HG02623 (cell line): ENCODE data around the gene OR14I1.

Experiments used
- ATAC-seq: cut with Tn5 transposase; IDR thresholded peaks from one replicate; pipeline ENCODE4 v1.9.1; 2021; ENCODE audit warnings: moderate library complexity; ENCODE audit not compliant: unreplicated experiment

Gene OR14I1

DNA sequence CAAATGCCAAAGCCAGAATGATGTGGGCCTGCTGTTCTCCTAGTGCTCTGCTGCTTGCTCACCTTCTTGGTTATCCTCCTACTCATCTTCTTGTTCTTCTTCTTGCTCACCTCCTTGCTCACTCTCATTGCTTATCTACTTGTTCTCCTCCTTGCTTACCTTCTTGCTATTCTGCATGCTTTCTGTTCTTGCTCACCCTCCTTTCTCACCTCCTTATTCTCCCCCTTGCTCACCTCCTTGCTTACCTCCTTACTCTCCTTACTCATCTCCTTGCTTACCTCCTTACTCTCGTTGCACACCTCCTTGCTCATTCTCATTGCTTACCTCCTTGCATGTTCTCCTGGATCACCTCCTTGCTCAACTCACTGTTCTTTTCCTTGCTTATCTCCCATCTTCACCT, at the start of gene OR14I1:
TSS of gene OR14I1 (minus strand) at position 53 of the 400 bp plus-strand sequence.
- ATAC-seq = no peak

DNA sequence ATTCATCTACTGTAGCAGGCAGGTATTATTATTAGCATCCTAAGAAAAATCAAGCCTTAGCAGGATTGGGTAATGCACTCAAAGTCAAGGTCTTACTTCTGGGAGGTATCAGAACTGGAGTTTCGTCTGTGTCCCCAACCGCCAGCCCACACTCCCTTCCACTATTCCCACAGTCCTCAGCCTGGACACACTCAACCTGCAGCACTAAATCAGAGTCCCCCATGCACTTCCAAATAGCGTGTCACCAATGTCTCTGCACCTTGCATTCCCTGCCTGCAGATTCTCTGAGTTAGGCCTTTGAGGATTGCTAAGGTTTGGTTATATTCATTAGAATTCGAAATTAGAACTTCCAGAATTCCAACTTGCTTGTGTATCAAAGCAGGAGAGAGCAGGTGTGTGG, 49.1 kb upstream of the OR14I1 start:
- ATAC-seq = no peak

DNA sequence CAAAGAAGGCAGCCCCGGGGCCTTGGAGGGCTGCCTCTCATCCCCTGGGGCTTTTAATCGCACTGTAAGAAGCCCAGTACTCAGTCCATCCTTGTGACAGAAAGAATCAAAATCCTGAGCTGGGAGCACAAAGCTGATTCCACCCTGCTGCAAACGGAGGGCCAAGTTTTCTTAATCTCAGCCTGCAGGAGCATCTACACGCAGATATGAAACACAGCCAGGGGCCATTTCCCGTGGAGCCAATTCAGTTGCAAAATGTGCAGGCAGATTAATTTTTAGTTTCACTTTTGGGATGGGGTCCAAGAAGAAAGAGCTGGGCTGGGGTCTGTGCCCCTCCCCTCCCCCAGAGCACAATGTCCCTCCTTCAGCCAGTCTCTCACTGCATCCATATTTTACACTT, 48.6 kb upstream of the OR14I1 start:
- ATAC-seq = no peak

GRCh38 chr1:248750496-248750895, 47.9 kb upstream of the OR14I1 start:
- ATAC-seq = no peak

DNA sequence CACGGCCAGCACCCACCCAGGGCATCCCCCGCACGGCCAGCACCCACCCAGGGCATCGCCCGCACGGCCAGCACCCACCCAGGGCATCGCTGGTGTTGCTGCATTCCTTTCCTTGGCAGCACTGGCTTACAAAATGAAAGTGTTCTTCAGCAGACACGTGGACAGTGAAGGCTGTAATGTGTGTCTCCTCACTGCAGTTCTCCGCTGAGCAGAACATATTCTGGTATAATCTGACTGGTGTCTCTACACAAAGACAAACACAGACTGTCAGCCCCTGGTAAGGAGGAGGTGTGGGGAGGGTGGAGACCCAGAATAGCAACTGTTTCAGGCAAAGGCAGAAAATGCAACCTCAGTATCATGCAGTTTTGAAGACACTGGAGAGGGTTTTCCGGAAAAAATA, 45.6 kb upstream of the OR14I1 start:
- no peak for ATAC-seq

DNA sequence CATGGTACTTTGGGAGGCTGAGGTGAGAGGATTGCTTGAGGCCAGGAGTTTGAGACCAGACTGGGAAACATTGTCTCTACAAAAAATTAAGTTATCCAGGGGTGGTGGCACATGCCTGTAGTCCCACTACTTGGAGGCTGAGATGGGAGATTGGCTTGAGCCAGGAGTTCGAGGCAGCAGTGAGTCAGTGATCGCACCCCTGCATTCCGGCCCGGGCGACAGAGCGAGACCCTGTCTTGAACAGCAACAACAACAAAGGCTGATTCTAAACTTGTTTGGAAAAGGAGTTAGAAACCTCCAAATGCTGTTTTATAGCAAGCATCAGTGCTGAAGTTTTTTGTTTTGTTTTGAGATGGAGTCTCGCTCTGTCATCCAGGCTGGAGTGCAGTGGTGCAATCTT, 38.3 kb upstream of the OR14I1 start:
- ATAC-seq = no peak

- no peak for ATAC-seq
Measured at GRCh38 chr1:248739572-248740205, 37.1 kb upstream of the OR14I1 start.

DNA sequence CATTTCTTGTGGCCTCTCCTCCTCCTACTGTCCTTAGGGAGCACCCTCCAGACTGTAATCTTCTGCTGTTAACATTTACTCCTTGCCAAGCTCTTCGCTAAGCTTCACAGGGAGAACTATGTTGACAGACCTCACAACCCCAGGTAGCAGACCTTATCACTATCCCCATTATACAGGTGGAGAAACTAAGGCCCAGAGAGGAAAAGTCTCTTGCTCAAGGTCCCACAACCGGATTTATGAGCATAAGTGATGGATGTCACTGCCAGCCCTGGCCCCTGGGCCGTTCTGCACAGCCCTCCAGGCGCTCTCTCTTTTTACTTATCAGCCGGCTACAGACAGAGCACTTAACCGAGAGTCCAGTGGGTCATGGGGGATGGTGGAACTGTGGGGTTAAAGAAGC, 34.9 kb upstream of the OR14I1 start:
- ATAC-seq = no peak

DNA sequence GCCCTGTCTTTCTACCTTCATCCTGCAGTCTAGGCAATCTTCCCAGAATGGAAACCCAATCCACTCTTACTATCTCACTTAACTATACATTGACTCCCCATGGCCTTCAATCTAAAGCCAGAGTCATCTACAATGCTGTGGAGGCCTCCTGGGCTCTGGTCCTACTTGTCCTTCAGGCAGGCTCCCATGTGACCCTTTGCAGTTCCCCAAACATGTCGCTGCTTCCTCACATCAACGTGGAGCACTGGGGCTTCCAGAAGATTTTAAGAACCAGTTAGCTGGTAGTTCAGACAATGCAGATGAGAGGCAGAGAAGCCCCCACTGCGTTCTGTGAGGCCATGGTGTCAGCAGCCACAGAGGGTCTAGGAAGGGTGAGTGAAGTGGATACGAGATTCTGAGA, 34.4 kb upstream of the OR14I1 start:
- no peak for ATAC-seq

GRCh38 chr1:248733566-248733965, 31.0 kb upstream of the OR14I1 start:
- ATAC-seq = no peak

GRCh38 chr1:248730507-248731335, 28.2 kb upstream of the OR14I1 start:
- ATAC-seq = no peak

DNA sequence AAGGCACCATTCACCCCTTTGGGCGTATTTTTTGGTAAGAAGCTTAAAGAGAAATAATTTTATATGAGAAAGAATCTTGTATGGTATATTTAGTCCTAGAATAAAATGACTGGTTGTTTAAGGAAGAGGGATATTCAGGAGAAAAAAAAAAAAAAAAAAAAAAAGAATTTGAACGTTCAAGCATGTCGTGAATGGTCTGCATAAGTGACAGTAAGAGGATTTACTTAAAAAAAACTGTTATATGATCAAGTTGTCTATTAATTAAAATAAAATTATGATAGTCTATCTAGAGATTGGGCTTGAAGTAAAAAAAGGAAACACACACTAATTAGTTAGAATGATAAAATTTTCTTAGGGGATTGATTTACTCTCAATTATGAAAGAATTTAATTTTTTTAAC, 11.7 kb upstream of the OR14I1 start:
- ATAC-seq = no peak

DNA sequence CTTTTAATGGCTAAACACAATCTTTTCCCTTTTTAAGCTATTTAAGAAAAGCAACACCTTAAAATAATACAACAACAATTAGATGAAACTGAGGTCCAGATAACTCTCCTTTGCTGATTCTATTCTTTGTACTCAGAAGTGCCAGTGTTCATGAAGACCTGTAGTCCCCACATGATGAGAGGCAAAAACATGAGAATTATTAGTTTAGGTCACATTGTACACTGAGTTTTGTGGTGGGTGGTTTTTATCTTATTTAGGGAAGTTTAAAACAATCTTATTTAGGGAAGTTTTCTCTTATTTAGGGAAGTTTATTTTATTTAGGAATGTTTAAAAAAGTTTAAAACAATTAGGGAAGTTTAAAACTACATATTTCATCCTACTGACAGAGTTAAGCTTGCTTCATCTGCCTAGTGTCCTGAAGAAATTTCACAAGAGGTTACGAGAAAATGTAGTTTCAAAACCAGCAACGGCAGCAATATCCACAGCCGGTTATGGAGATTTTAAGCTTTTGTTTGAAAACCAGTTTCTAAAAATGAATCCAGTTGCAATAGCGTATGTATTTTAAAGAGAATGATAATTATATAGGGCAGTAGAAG, 7.8 kb upstream of the OR14I1 start:
- no peak for ATAC-seq

GRCh38 chr1:248704606-248705005, 2.0 kb upstream of the OR14I1 start:
- ATAC-seq = no peak

- ATAC-seq = no peak
Measured at GRCh38 chr1:248703674-248704073, 1.1 kb upstream of the OR14I1 start.

GRCh38 chr1:248699099-248699498, 3.5 kb downstream of the OR14I1 start:
- ATAC-seq = no peak

GRCh38 chr1:248697907-248698306, 4.7 kb downstream of the OR14I1 start:
- ATAC-seq = no peak

DNA sequence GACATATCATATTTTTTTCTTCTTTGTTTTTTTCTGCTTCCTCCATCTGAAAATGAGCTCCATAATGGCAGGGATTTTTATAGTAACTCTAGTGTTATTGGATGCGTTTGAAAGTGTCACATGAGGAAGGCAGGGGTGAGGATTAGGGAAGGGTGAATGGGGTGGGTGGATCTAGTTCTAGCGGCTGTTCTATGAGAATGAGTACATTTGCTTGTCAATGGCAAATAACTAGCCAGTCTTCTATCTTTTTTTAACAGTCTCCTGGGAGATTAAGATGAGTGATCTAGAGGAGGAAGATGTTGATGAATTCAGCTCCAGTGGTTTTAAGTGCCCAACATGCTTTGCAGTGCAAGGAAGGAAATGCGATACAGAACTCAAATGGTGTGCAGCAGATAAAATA, 5.8 kb downstream of the OR14I1 start:
- ATAC-seq = no peak

DNA sequence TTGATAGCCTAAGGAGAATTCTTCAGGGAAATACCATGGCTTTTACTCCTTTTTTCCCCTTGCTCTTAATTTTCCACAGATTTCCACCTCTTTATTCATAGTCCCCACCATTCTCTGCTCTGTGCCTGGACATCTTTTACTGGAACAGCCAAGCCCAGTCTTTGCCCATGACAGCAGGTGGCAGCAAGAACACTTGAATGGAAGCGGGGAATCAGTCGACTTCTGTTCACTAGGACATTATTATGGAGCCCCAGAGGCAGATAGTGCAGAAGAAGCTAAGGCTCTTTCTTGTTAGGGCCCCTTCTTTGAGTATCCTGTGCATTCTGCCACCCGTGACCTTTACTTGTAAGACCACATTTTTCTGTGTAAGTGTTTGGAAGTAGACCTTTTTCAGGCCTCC, 6.3 kb downstream of the OR14I1 start:
- no peak for ATAC-seq

DNA sequence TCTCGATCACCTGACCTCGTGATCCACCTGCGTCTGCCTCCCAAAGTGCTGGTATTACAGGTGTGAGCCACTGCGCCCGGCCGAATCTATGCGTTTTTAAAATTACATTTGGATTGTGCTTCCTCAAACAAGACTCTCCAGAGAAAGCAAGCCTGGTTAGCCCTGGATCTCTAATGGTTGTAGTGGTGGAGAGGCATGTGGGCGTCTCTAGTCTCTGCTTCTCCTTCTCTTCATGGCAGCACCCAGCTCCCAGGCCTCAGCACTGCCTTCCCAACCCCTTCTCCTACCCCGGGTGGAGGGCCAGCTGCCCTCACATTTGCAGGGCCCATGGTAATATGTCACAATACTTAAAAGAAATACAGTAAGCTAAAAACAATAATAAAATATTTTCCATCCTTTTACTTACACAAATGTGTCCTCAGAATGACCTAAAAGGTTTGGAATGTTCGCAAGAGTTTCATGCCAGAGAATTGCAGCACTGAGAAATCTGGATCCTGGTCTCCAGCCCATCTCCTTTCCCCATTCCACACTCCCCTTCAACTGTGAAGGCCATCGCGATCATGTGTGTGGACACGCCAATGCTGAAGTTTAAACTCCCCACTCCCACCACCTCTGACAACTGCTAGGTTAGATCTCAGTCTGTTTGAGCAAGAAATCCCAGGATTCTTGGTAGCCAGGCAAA, 7.0 kb downstream of the OR14I1 start:
- no peak for ATAC-seq

DNA sequence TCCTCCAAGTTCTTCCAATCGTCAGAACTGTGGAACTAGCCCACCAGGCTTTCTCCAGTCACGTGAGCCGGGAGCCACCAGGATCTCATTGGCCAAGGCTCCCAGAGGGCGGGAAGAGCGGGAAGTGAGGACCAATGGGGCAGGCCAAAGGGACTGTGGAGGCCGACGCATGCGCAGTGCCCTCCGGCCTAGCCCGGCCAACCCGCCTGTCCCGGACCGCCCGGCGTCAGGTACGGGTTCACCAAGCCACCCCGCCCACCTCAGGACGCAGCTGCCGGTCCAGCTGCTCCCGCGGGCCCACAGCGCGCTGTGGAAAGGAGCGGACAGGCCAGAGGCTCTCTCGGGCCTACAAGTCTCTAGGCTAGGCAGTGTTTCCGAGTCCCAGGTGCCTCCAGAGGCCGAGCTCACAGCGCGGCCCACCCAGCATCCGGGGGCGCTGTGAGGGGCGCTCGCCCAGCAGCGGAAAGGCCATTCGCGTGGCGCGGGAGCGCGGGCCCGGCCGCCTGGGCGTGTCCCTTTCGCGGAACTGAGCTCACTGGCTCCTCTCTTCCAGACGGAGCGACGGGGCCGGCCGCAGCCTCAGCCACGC, 10.9 kb downstream of the OR14I1 start:
- no peak for ATAC-seq
